Psoas muscle (tissue), 8 donors: ENCODE data around the gene WNT7B. TPM values are rescaled to one million over a fixed set of nuclear protein-coding genes. Genes with fewer than 3 reads are reported as not detected.

Experiments used
- ATAC-seq, 4 donors: fragments of 200-7000 bp; cut with Tn5 transposase; one replicate each; pipeline ENCODE4 v1.9.1; 2020; ENCODE audit warnings: moderate library complexity in 3 of 4, mild to moderate bottlenecking in 2 of 4
- DNase-seq, 2 donors: peaks; one replicate each; pipeline ENCODE4 v3.0.0-alpha.2; 2020
- H3K27ac ChIP-seq: fragments of 200-600 bp; one replicate; pipeline ENCODE4 v1.8.0; 2022
- H3K27me3 ChIP-seq, 3 donors: fragments of 200-600 bp in 1 of 3; one replicate each; pipeline versions ENCODE4 v1.6.1 to v1.8.0; 2013 to 2022; ENCODE audit warnings: low read length in 2 of 3, mild to moderate bottlenecking in 2 of 3, moderate library complexity in 1 of 3; ENCODE audit not compliant: insufficient read depth in 3 of 3
- H3K36me3 ChIP-seq, 2 donors: fragments of 200-600 bp in 1 of 2; one replicate each; pipeline versions ENCODE4 v1.6.1 to v1.8.0; 2013 to 2022; ENCODE audit warnings: low read depth in 1 of 2, mild to moderate bottlenecking in 1 of 2, moderate library complexity in 1 of 2; ENCODE audit not compliant: insufficient read depth in 1 of 2
- H3K4me1 ChIP-seq: fragments of 200-600 bp; one replicate; pipeline ENCODE4 v1.8.0; 2022
- H3K4me3 ChIP-seq: fragments of 200-600 bp; one replicate; pipeline ENCODE4 v1.8.0; 2022; ENCODE audit warnings: mild to moderate bottlenecking
- H3K9me3 ChIP-seq: fragments of 200-600 bp; one replicate; pipeline ENCODE4 v1.8.0; 2022
- CTCF ChIP-seq: fragments of 200-600 bp; IDR thresholded peaks from one replicate; pipeline ENCODE4 v1.8.0; 2022; ENCODE audit warnings: antibody characterized with exemption
- WGBS, 3 donors: extraction: QIAGEN DNeasy Blood & Tissue Kit; methylation state at CpG; one replicate each; pipeline versions ENCODE4 v1.1.6 to v1.1.7; 2013; 5-methylcytosine and 5-hydroxymethylcytosine counted together
- intact Hi-C, 2 donors: fragments of 100-400 bp; cut with DNase I; formaldehyde crosslinking; loops; one replicate each; pipeline versions ENCODE4 v1.11.0 to v1.14.2; 2022
- polyA plus RNA-seq, 3 donors: library from polyadenylated mRNA; stranded (reverse); fragments of 200-250 nt; gene quantifications; one replicate each; pipeline ENCODE4 v1.2.3, GENCODE V29; 2013
- total RNA-seq, 4 donors: library from RNA; stranded (reverse); fragmentation: NEBNext Ultra II Directional in 2 of 4; extraction: Animal tissue kit (Norgen Biotek cat#: 25700) in 2 of 4; gene quantifications; one replicate each; pipeline versions ENCODE4 v1.2.1 to v1.2.4, GENCODE V29; 2021 to 2023
- donor health status: healthy with polysubstance abuse.
- donor health status: DM: no; HTN: no; CAD: no; lungs with moderate emphysema.
- donor health status: Bipolar disorder and iron deficiency.
- donor health status: healthy.
- donor health status: DM: yes; HTN: yes; CAD: no.
- donor health status: DM: no; HTN: no; CAD: no.
- donor health status: DM: no; HTN: no; CAD: no.
- donor health status: DM: yes; HTN: yes; CAD: no.

The WNT7B gene
- total and polyA plus RNA-seq, 7 donors: 0.05 TPM; not detected in 6

DNA sequence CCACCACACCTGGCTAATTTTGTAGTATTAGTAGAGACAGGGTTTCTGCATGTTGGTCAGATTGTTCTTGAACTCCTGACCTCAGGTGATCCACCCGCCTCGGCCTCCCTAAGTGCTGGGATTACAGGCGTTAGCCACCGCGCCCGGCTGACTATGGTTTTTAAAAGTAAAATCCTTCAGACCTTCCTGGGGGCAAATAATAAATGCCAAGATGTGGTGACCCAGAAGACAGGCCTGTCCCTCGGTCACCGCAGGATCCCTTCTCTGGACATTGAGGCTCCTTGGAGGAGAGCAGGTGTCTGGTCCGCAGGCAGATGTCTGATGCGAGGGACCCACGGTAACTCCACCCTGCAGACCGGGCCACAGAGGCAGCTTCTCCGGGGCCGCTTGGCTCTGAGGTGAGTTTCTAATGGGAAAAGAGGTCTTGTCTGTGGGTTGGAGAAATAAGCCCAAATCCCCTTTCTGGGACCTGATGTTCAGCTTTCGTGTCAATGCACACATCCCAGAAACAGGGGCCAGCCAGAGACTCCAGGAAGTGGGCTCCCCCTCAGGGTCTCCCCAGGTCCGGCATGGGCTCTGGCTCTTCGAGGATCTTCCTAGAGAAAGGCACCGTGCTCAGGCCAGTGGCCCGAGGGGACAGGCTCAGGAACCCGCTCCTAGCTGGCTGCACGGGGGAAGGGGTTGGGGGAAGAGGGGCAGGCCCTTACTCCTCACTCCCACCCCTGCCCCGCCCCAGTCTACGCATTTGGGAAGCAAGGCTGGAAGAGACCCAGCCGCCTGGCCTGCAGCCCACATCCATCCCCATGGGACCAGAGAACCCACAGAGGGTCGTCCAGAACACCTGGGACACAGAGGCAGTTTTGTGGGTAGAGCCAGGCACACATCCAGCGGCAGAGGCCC is 100.6 kb downstream of the WNT7B start:
- 81 to 89% (median 86%) methylated on average over 26 of the region's 26 CpGs for WGBS, 3 donors
- Histone ChIP-seq H3K36me3 (no peaks in the 10 kb centered on the region), H3K4me1 (no peaks in the 10 kb centered on the region), H3K9me3 (peaks cover 7% of the 10 kb centered on the region), H3K27ac (no peak overlapping the region), H3K27me3 (peaks cover 0 to 63% (median 9%) of the 10 kb centered on the region in 3 donors), H3K4me3 (no peak overlapping the region)
- TF ChIP-seq CTCF: no peak
- intact Hi-C loops: no loop called here
- ATAC-seq (no peak), DNase-seq (no peak)

DNA sequence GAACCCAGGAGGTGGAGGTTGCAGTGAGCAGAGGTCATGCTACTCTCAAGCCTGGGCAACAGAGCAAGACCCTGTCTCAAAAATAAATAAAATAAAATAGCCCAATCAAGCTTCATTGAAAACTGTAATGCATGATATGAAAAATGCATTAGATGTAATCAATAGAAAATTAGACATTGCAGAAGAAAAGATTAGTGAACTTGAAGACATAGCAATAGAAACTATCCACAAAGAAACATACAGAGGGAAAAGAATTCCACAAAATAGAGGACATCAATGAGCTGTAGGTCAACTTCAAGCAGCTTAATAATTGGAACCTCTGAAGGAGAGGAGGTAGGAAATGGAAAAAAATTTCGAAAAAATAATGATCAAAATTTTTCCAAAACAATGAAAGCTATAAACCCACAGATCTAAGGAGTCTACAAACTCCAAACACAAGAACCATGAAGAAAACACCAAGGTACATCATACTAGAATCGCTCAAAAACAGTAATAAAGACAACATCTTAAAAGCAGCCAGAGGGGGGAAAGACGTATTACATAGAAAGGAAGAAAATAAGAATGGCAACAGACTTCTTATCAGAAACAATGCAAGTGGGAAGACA is 104.2 kb downstream of the WNT7B start:
- ATAC-seq: no peak
- intact Hi-C loops: no loop called here
- H3K36me3 ChIP-seq: no peaks in the 10 kb centered on the region
- H3K4me3 ChIP-seq: no peak overlapping the region
- no peak overlapping the region for H3K27ac ChIP-seq
- WGBS, 3 donors: 94 to 96% (median 95%) methylated on average over 3 of the region's 3 CpGs
- peaks cover 0 to 46% (median 9%) of the 10 kb centered on the region in 3 donors for H3K27me3 ChIP-seq
- no peak for DNase-seq
- TF ChIP-seq CTCF: no peak
- peaks cover 7% of the 10 kb centered on the region for H3K9me3 ChIP-seq
- H3K4me1 ChIP-seq: no peaks in the 10 kb centered on the region

DNA sequence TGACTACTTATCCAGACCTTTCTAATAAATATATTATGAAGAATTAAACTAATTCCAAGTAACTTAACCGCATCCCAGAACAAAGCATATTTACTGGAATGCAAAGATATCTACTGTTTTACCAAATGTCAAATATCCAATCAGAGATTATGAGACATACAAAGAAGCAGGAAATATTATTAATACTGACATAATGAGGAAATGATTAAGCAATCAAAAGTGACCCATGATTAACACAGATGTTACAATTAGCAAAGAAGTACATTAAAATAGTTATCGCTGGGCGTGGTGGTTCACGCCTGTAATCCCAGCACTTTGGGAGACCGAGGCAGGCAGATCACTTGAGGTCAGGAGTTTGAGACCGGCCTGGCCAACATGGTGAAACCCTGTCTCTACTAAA is 105.2 kb downstream of the WNT7B start:
- Histone ChIP-seq H3K27ac (no peak overlapping the region), H3K4me1 (peaks cover 3% of the 10 kb centered on the region), H3K9me3 (peaks cover 7% of the 10 kb centered on the region), H3K4me3 (no peak overlapping the region), H3K27me3 (peaks cover 0 to 49% (median 14%) of the 10 kb centered on the region in 3 donors), H3K36me3 (no peaks in the 10 kb centered on the region)
- 93 to 98% (median 98%) methylated on average over 6 of the region's 6 CpGs for WGBS, 3 donors
- no peak for TF ChIP-seq CTCF
- intact Hi-C loops: no loop called here
- DNase-seq (no peak), ATAC-seq (no peak)

Other genes starting within 250 kb of the WNT7B start
- gene PPARA, start 173.4 kb upstream of the WNT7B start, total RNA-seq: 10 to 100 TPM; 37.3 to 55.8 (median 46.2) TPM
- 10 to 100 TPM; 11.0 to 30.6 (median 12.1) TPM for gene PPARA, start 173.4 kb upstream of the WNT7B start, polyA plus RNA-seq